Mesothelial cell of epicardium (in vitro differentiated cells): ENCODE data around the gene MBTD1. TPM values are rescaled to one million over a fixed set of nuclear protein-coding genes. Genes with fewer than 3 reads are reported as not detected.

Source experiments
- DNase-seq, 2 experiments: peaks; one replicate each; pipeline ENCODE4 v3.0.0; 2021; ENCODE audit warnings: low spot score in 2 of 2; ENCODE audit not compliant: unreplicated experiment in 2 of 2
- H3K27ac Mint-ChIP-seq: 2 replicates; pipeline ENCODE4 v1.8.0; 2021; ENCODE audit warnings: mixed read lengths
- H3K27me3 Mint-ChIP-seq: 2 replicates; pipeline ENCODE4 v1.8.0; 2021; ENCODE audit warnings: low read depth, mixed read lengths
- H3K36me3 Mint-ChIP-seq: 2 replicates; pipeline ENCODE4 v1.8.0; 2021; ENCODE audit warnings: mixed read lengths
- H3K4me1 Mint-ChIP-seq: 2 replicates; pipeline ENCODE4 v1.8.0; 2021; ENCODE audit warnings: mixed read lengths
- H3K4me3 Mint-ChIP-seq: 2 replicates; pipeline ENCODE4 v1.8.0; 2021; ENCODE audit warnings: mild to moderate bottlenecking, moderate library complexity, mixed read lengths
- H3K9me3 Mint-ChIP-seq: 2 replicates; pipeline ENCODE4 v1.8.0; 2021; ENCODE audit warnings: mixed read lengths
- total RNA-seq: library from RNA; stranded (reverse); gene quantifications from 3 replicates; pipeline ENCODE4 v1.2.1, GENCODE V29; 2021
- TF ChIP-seq, protein P1 (sequence below): fragments of 200-600 bp; sonication (generic); IDR thresholded peaks from one replicate; pipeline ENCODE4 v1.5.0; 2021; ENCODE audit warnings: antibody characterized with exemption; ENCODE audit not compliant: unreplicated experiment

Gene MBTD1
- total RNA-seq, 1 donor from 2014 or later = 43.0 TPM

- Mint-ChIP-seq H3K27me3 (no peaks in the 10 kb centered on the region), H3K36me3 (peaks cover 46% of the 10 kb centered on the region), H3K4me3 (no peak overlapping the region), H3K9me3 (no peaks in the 10 kb centered on the region), H3K4me1 (peaks cover 4% of the 10 kb centered on the region), H3K27ac (no peak overlapping the region)
- TF ChIP-seq, protein P1, sequence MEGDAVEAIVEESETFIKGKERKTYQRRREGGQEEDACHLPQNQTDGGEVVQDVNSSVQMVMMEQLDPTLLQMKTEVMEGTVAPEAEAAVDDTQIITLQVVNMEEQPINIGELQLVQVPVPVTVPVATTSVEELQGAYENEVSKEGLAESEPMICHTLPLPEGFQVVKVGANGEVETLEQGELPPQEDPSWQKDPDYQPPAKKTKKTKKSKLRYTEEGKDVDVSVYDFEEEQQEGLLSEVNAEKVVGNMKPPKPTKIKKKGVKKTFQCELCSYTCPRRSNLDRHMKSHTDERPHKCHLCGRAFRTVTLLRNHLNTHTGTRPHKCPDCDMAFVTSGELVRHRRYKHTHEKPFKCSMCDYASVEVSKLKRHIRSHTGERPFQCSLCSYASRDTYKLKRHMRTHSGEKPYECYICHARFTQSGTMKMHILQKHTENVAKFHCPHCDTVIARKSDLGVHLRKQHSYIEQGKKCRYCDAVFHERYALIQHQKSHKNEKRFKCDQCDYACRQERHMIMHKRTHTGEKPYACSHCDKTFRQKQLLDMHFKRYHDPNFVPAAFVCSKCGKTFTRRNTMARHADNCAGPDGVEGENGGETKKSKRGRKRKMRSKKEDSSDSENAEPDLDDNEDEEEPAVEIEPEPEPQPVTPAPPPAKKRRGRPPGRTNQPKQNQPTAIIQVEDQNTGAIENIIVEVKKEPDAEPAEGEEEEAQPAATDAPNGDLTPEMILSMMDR = no peak
- DNase-seq = no peak
Observed at GRCh38 chr17:51159604-51160003, 100.2 kb downstream of the MBTD1 start.

- TF ChIP-seq, protein P1 = no peak
- peaks cover 4% of the 10 kb centered on the region for H3K4me1 Mint-ChIP-seq
Observed at GRCh38 chr17:51155416-51155815, 104.4 kb downstream of the MBTD1 start.

GRCh38 chr17:51154176-51154575 is 105.7 kb downstream of the MBTD1 start:
- DNase-seq = no peak
- H3K27me3 Mint-ChIP-seq = no peaks in the 10 kb centered on the region
- TF ChIP-seq, protein P1 = no peak
- no peak overlapping the region for H3K4me3 Mint-ChIP-seq
- H3K36me3 Mint-ChIP-seq = peaks cover 18% of the 10 kb centered on the region
- H3K4me1 Mint-ChIP-seq = peaks cover 4% of the 10 kb centered on the region
- H3K9me3 Mint-ChIP-seq = no peaks in the 10 kb centered on the region
- no peak overlapping the region for H3K27ac Mint-ChIP-seq

More at GRCh38 chr17:51155416-51155815, 104.4 kb downstream of the MBTD1 start:
- Mint-ChIP-seq H3K36me3 (peaks cover 26% of the 10 kb centered on the region), H3K9me3 (no peaks in the 10 kb centered on the region), H3K27me3 (no peaks in the 10 kb centered on the region), H3K4me3 (no peak overlapping the region), H3K27ac (no peak overlapping the region)
- no peak for DNase-seq

- no peak within 1 kb of the TSS for H3K4me3 Mint-ChIP-seq
- H3K27ac Mint-ChIP-seq = no peak within 1 kb of the TSS
- TF ChIP-seq, protein P1 = no peak
- H3K36me3 Mint-ChIP-seq = peaks cover 14% of the 10 kb centered on the region
- peak; percentile 90 to 98 for DNase-seq
- H3K4me1 Mint-ChIP-seq = peaks cover 4% of the 10 kb centered on the region
- H3K9me3 Mint-ChIP-seq = no peaks in the 10 kb centered on the region
- H3K27me3 Mint-ChIP-seq = no peaks in the 10 kb centered on the region
Observed at GRCh38 chr17:51153210-51154072, 106.4 kb downstream of the MBTD1 start, which contains the start of gene NME1. Gene NME1 (plus strand): TSS chr17:51153559. CDS start chr17:51155655, 2,096 bp downstream.

GRCh38 chr17:51152766-51153209 is 107.1 kb downstream of the MBTD1 start:
- TF ChIP-seq, protein P1 = no peak
- H3K27me3 Mint-ChIP-seq = no peaks in the 10 kb centered on the region
- no peak overlapping the region for H3K4me3 Mint-ChIP-seq
- H3K9me3 Mint-ChIP-seq = no peaks in the 10 kb centered on the region
- no peak for DNase-seq
- H3K27ac Mint-ChIP-seq = no peak overlapping the region
- H3K4me1 Mint-ChIP-seq = peaks cover 4% of the 10 kb centered on the region
- peaks cover 14% of the 10 kb centered on the region for H3K36me3 Mint-ChIP-seq
